Measurements from ENCODE around the gene ARMC9.

ARMC9 gene

GRCh38 chr2:231371430-231372054 is 173.1 kb downstream of the ARMC9 start:
- no peak for TF ChIP-seq CTCF (IDR thresholded peaks at IDR 0.05)

GRCh38 chr2:231372326-231372725 is 173.9 kb downstream of the ARMC9 start:
- no peak for TF ChIP-seq CTCF (IDR thresholded peaks at IDR 0.05)

- TF ChIP-seq CTCF (IDR thresholded peaks at IDR 0.05), result no peak
These were observed 174.8 kb downstream of the ARMC9 start for GRCh38 chr2:231373184-231373583.

- no peak for TF ChIP-seq CTCF (IDR thresholded peaks at IDR 0.05)
These were observed 175.4 kb downstream of the ARMC9 start for GRCh38 chr2:231373786-231374349.

GRCh38 chr2:231374771-231375170 is 176.3 kb downstream of the ARMC9 start:
- no peak for TF ChIP-seq CTCF (IDR thresholded peaks at IDR 0.05)

- TF ChIP-seq CTCF (IDR thresholded peaks at IDR 0.05), result no peak
These were observed 178.4 kb downstream of the ARMC9 start for GRCh38 chr2:231376857-231377256.

GRCh38 chr2:231378026-231378722 is 179.7 kb downstream of the ARMC9 start:
- no peak for TF ChIP-seq CTCF (IDR thresholded peaks at IDR 0.05)
